GM21529 (cell line): ENCODE results near the gene TMED6.

ENCODE experiments used
- ATAC-seq: cut with Tn5 transposase; IDR thresholded peaks from one replicate; pipeline ENCODE4 v1.9.1; 2021; ENCODE audit not compliant: unreplicated experiment

Gene TMED6

GRCh38 chr16:69351309-69352027 lies at the start of gene TMED6:
Gene TMED6 (minus strand): TSS chr16:69351786. CDS start chr16:69351753, 33 bp downstream.
- no peak for ATAC-seq

GRCh38 chr16:69399361-69399760 lies 47.8 kb upstream of the TMED6 start:
- no peak for ATAC-seq

GRCh38 chr16:69397821-69398521 lies 46.4 kb upstream of the TMED6 start:
- no peak for ATAC-seq

GRCh38 chr16:69396187-69397061 lies 44.8 kb upstream of the TMED6 start:
- ATAC-seq, result peak; percentile 45

GRCh38 chr16:69395859-69396186 lies 44.2 kb upstream of the TMED6 start:
- no peak for ATAC-seq

- ATAC-seq, result no peak
Observed at GRCh38 chr16:69393898-69394849, 42.6 kb upstream of the TMED6 start.

GRCh38 chr16:69386596-69386995 lies 35.0 kb upstream of the TMED6 start:
- no peak for ATAC-seq

GRCh38 chr16:69384974-69385373 lies 33.4 kb upstream of the TMED6 start:
- ATAC-seq, result no peak

GRCh38 chr16:69382421-69382820 lies 30.8 kb upstream of the TMED6 start:
- no peak for ATAC-seq

- no peak for ATAC-seq
Observed at GRCh38 chr16:69381231-69381630, 29.6 kb upstream of the TMED6 start.

- ATAC-seq, result no peak
Observed at GRCh38 chr16:69378760-69379159, 27.2 kb upstream of the TMED6 start.

- no peak for ATAC-seq
Observed at GRCh38 chr16:69378036-69378435, 26.4 kb upstream of the TMED6 start.

GRCh38 chr16:69376393-69377059 lies 24.9 kb upstream of the TMED6 start:
- ATAC-seq, result no peak

- ATAC-seq, result no peak
Observed at GRCh38 chr16:69373019-69373418, 21.4 kb upstream of the TMED6 start.

GRCh38 chr16:69371564-69371963 lies 20.0 kb upstream of the TMED6 start:
- ATAC-seq, result no peak

- no peak for ATAC-seq
Observed at GRCh38 chr16:69368866-69369265, 17.3 kb upstream of the TMED6 start.

GRCh38 chr16:69367980-69368379 lies 16.4 kb upstream of the TMED6 start:
- no peak for ATAC-seq

GRCh38 chr16:69366431-69366830 lies 14.8 kb upstream of the TMED6 start:
- no peak for ATAC-seq

- no peak for ATAC-seq
Observed at GRCh38 chr16:69365901-69366300, 14.3 kb upstream of the TMED6 start.

- no peak for ATAC-seq
Observed at GRCh38 chr16:69364088-69364487, 12.5 kb upstream of the TMED6 start.
